ENCODE measurements around the gene TRIM23. TPM values are rescaled to one million over a fixed set of nuclear protein-coding genes. Genes with fewer than 3 reads are reported as not detected.

TRIM23 gene
- total RNA-seq, 2 donors from 2014 or later: 9.6 to 11.8 TPM

DNA sequence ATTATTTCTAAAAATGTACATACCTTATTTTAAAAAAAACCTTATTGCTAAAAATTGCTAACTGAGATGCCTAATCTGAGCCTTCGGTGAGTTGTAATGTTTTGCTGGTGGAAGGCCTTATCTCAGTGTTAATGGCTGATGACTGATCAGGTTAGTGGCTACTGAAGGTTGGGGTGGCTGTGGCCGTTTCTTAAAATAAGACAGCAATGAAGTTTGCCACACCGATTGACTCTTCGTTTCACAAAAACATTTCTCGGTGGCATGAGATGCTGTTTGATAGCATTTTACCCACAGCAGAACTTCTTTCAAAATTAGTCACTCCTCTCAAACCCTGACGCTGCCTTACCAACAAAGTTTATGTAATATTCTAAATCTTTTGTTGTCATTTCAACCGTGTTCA is 75.9 kb downstream of the TRIM23 start:
- no peak overlapping the region for H3K4me3 ChIP-seq
- TF ChIP-seq, protein P1, sequence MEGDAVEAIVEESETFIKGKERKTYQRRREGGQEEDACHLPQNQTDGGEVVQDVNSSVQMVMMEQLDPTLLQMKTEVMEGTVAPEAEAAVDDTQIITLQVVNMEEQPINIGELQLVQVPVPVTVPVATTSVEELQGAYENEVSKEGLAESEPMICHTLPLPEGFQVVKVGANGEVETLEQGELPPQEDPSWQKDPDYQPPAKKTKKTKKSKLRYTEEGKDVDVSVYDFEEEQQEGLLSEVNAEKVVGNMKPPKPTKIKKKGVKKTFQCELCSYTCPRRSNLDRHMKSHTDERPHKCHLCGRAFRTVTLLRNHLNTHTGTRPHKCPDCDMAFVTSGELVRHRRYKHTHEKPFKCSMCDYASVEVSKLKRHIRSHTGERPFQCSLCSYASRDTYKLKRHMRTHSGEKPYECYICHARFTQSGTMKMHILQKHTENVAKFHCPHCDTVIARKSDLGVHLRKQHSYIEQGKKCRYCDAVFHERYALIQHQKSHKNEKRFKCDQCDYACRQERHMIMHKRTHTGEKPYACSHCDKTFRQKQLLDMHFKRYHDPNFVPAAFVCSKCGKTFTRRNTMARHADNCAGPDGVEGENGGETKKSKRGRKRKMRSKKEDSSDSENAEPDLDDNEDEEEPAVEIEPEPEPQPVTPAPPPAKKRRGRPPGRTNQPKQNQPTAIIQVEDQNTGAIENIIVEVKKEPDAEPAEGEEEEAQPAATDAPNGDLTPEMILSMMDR (IDR thresholded peaks at IDR 0.05): no peak
- no peaks in the 10 kb centered on the region for H3K36me3 ChIP-seq
- no peaks in the 10 kb centered on the region for H3K27me3 ChIP-seq
- H3K4me1 ChIP-seq: no peaks in the 10 kb centered on the region
- no peak overlapping the region for H3K27ac ChIP-seq
- no peaks in the 10 kb centered on the region for H3K9me3 ChIP-seq
- no peak for DNase-seq (ENCODE audit: low spot score)

DNA sequence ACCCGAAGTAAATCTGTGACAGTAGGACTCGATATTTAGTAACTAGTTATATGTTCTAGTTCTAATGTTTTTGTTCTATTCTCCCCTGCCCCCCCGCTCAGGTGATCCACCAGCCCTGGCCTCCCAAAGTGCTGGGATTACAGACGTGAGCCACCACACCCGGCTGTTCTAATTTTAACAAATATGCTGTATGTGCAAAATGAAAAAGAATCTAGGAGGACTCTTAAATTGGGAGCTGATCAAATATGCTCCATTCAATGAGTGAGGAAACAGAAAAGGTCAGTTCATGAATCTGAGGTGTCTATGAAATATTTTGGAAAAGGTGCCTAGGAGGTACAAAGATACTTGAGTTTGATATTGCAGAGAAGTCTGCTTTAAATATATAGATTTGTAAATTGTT is 78.0 kb downstream of the TRIM23 start:
- no peak overlapping the region for H3K4me3 ChIP-seq
- H3K27me3 ChIP-seq: no peaks in the 10 kb centered on the region
- H3K9me3 ChIP-seq: no peaks in the 10 kb centered on the region
- no peaks in the 10 kb centered on the region for H3K36me3 ChIP-seq
- TF ChIP-seq, protein P1 (IDR thresholded peaks at IDR 0.05): no peak
- no peaks in the 10 kb centered on the region for H3K4me1 ChIP-seq
- DNase-seq (ENCODE audit: low spot score): no peak
- H3K27ac ChIP-seq: no peak overlapping the region

DNA sequence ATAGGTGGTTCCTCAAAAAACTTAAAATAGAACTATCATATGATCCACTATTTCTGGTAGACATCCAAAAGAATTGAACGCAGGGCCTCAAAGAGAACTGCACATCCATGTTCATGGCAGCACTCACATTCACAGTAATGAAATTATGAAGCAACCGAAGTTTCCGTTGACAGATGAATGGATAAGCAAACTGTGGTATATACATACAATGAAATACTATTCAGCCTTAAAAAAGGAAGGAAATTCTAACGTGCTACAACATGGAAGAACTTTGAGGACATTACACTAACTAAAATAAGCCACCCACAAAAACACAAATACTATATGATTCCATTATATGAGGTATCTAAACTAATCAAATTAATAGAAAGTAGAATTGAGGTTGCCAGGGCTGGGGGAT is 79.7 kb downstream of the TRIM23 start:
- H3K9me3 ChIP-seq: no peaks in the 10 kb centered on the region
- H3K27ac ChIP-seq: no peak overlapping the region
- TF ChIP-seq, protein P1 (IDR thresholded peaks at IDR 0.05): no peak
- no peak for DNase-seq (ENCODE audit: low spot score)
- no peaks in the 10 kb centered on the region for H3K4me1 ChIP-seq
- H3K36me3 ChIP-seq: no peaks in the 10 kb centered on the region
- no peak overlapping the region for H3K4me3 ChIP-seq
- no peaks in the 10 kb centered on the region for H3K27me3 ChIP-seq

DNA sequence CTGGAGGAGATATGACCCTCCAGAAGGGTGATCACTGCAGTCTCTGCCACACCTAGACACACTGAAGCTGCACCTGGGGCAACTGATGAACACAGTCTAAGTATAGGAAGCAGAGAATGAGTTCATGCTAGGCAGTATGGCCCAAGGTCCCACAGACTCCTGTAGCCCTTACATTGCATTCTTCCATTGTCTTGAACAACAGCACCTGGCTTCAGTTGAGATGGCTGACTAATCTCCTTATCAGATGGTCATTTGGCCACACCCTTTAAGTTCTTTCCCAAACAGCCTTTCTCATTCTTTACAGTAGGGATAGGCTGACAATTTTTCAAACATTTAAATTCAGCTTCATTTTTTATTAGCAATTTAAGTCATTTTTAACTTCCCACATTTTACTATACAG is 84.3 kb downstream of the TRIM23 start:
- no peaks in the 10 kb centered on the region for H3K9me3 ChIP-seq
- no peak overlapping the region for H3K27ac ChIP-seq
- H3K4me1 ChIP-seq: no peaks in the 10 kb centered on the region
- TF ChIP-seq, protein P1 (IDR thresholded peaks at IDR 0.05): no peak
- H3K4me3 ChIP-seq: no peak overlapping the region
- no peaks in the 10 kb centered on the region for H3K36me3 ChIP-seq
- no peaks in the 10 kb centered on the region for H3K27me3 ChIP-seq
- DNase-seq (ENCODE audit: low spot score): no peak

Other genes with a start within 250 kb of the TRIM23 start
- 1 to 10 TPM in 1 of 2 donors, under 1 TPM in 1; 0.74 to 2.2 TPM for gene ADAMTS6, start 142.4 kb downstream of the TRIM23 start, total RNA-seq
- not detected for gene CENPK, start 61.2 kb downstream of the TRIM23 start, total RNA-seq
- gene PPWD1, start 61.0 kb downstream of the TRIM23 start, total RNA-seq: 10 to 100 TPM; 15.1 to 18.7 TPM
- 1 to 10 TPM; 1.5 to 2.4 TPM for gene SHLD3, start 694 bp upstream of the TRIM23 start, total RNA-seq
- gene TRAPPC13, start 694 bp upstream of the TRIM23 start, total RNA-seq: 10 to 100 TPM; 11.7 to 18.9 TPM
- gene SGTB, start 97.8 kb upstream of the TRIM23 start, total RNA-seq: 1 to 10 TPM; 6.8 to 6.9 TPM
- 1 to 10 TPM; 5.9 to 7.2 TPM for gene NLN, start 97.9 kb upstream of the TRIM23 start, total RNA-seq